ENCODE measurements around the gene NABP1.

- no peak for TF ChIP-seq CTCF (optimal IDR thresholded peaks at IDR 0.05 in 1 of 3, IDR thresholded peaks at IDR 0.05 in 1 of 3, conservative IDR thresholded peaks at IDR 0.05 in 1 of 3; ENCODE audit: extremely low read depth in 1 of 3, insufficient read depth in 2 of 3, low read length in 3 of 3)
- no peak for TF ChIP-seq EZH2 (IDR thresholded peaks at IDR 0.05; ENCODE audit: low read length)
Observed at GRCh38 chr2:191730263-191730662, 52.3 kb downstream of the NABP1 start.

Data from keratinocyte (primary cell).